Right lobe of liver (tissue), 4 donors: ENCODE data around the gene CABP2.

ENCODE experiments used
- POLR2A ChIP-seq: fragments of 450-650 bp; IDR thresholded peaks from one replicate; pipeline ENCODE4 v1.6.1; 2017; ENCODE audit warnings: antibody characterized with exemption, mild to moderate bottlenecking
- TF ChIP-seq, protein P1 (sequence below), 4 donors: fragments of 200-600 bp in 3 of 4; fragments of 450-650 bp in 1 of 4; IDR thresholded peaks; one replicate each; pipeline versions ENCODE4 v1.5.1 to v1.8.0; 2016 to 2022; ENCODE audit warnings: antibody characterized with exemption in 4 of 4, mild to moderate bottlenecking in 2 of 4
- donor health status: DM: no; HTN: no; CAD: no.
- donor health status: DM: no; HTN: no; CAD: no.
- donor health status: DM: no; HTN: yes; CAD: no.

GRCh38 chr11:67542169-67542568 is 18.9 kb upstream of the CABP2 start:
- TF ChIP-seq, protein P1, sequence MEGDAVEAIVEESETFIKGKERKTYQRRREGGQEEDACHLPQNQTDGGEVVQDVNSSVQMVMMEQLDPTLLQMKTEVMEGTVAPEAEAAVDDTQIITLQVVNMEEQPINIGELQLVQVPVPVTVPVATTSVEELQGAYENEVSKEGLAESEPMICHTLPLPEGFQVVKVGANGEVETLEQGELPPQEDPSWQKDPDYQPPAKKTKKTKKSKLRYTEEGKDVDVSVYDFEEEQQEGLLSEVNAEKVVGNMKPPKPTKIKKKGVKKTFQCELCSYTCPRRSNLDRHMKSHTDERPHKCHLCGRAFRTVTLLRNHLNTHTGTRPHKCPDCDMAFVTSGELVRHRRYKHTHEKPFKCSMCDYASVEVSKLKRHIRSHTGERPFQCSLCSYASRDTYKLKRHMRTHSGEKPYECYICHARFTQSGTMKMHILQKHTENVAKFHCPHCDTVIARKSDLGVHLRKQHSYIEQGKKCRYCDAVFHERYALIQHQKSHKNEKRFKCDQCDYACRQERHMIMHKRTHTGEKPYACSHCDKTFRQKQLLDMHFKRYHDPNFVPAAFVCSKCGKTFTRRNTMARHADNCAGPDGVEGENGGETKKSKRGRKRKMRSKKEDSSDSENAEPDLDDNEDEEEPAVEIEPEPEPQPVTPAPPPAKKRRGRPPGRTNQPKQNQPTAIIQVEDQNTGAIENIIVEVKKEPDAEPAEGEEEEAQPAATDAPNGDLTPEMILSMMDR (IDR thresholded peaks at IDR 0.05): no peak
- TF ChIP-seq POLR2A: no peak
